Body of pancreas (tissue), 4 donors: ENCODE data around the gene CTXND1.

ENCODE experiments used
- CTCF ChIP-seq, 7 experiments: fragments of 450-650 bp in 4 of 7; fragments of 200-600 bp in 3 of 7; sonication (generic) in 3 of 7; IDR thresholded peaks; one replicate each; pipeline ENCODE4 v1.5.1; 2016 to 2019; ENCODE audit warnings: antibody characterized with exemption in 7 of 7
- POLR2A ChIP-seq, 3 donors: fragments of 450-650 bp; IDR thresholded peaks; one replicate each; pipeline ENCODE4 v1.6.1; 2016; ENCODE audit warnings: antibody characterized with exemption in 3 of 3, mild to moderate bottlenecking in 2 of 3

GRCh38 chr15:80216141-80216540 lies 35.9 kb downstream of the CTXND1 start:
- TF ChIP-seq CTCF (IDR thresholded peaks at IDR 0.05) (no peak), POLR2A (IDR thresholded peaks at IDR 0.05) (no peak)
